Heart right ventricle (tissue), 16 donors: ENCODE data around the gene SCO1. TPM values are rescaled to one million over a fixed set of nuclear protein-coding genes. Genes with fewer than 3 reads are reported as not detected.

Experiments
- ATAC-seq, 8 donors: fragments of 200-7000 bp; cut with Tn5 transposase; one replicate each; pipeline ENCODE4 v1.9.1; 2020; ENCODE audit warnings: mild to moderate bottlenecking in 8 of 8, moderate library complexity in 8 of 8, moderate number of reproducible peaks in 1 of 8
- DNase-seq, 2 donors: peaks; one replicate each; pipeline ENCODE4 v3.0.0-alpha.2; 2020
- H3K27ac ChIP-seq, 10 donors: fragments of 200-600 bp; sonication (generic) in 2 of 10; one replicate each; pipeline versions ENCODE4 v1.5.0 to v1.8.0; 2020 to 2022; ENCODE audit warnings: mild to moderate bottlenecking in 3 of 10
- H3K27me3 ChIP-seq, 7 donors: fragments of 200-600 bp; one replicate each; pipeline ENCODE4 v1.8.0; 2021 to 2022; ENCODE audit warnings: mild to moderate bottlenecking in 2 of 7
- H3K36me3 ChIP-seq, 9 donors: fragments of 200-600 bp; sonication (generic) in 1 of 9; one replicate each; pipeline versions ENCODE4 v1.5.0 to v1.8.0; 2020 to 2022; ENCODE audit warnings: mild to moderate bottlenecking in 2 of 9
- H3K4me1 ChIP-seq, 9 donors: fragments of 200-600 bp; sonication (generic) in 1 of 9; one replicate each; pipeline versions ENCODE4 v1.5.0 to v1.8.0; 2020 to 2022; ENCODE audit warnings: mild to moderate bottlenecking in 4 of 9
- H3K4me3 ChIP-seq, 10 donors: fragments of 200-600 bp; sonication (generic) in 2 of 10; one replicate each; pipeline versions ENCODE4 v1.5.0 to v1.8.0; 2020 to 2022; ENCODE audit warnings: mild to moderate bottlenecking in 7 of 10, moderate library complexity in 2 of 10
- H3K9me3 ChIP-seq, 11 donors: fragments of 200-600 bp in 10 of 11; sonication (generic) in 2 of 11; one replicate each; pipeline versions ENCODE4 v1.5.0 to v1.8.0; 2013 to 2022; ENCODE audit warnings: mild to moderate bottlenecking in 2 of 11, control low read depth in 1 of 11, moderate library complexity in 1 of 11
- CTCF ChIP-seq, 9 donors: fragments of 200-600 bp; sonication (generic) in 2 of 9; IDR thresholded peaks; one replicate each; pipeline versions ENCODE4 v1.5.0 to v1.8.0; 2021 to 2022; ENCODE audit warnings: antibody characterized with exemption in 9 of 9, mild to moderate bottlenecking in 5 of 9, moderate library complexity in 1 of 9
- WGBS, 2 donors: extraction: QIAGEN DNeasy Blood & Tissue Kit; methylation state at CpG; one replicate each; pipeline ENCODE4 v1.1.7; 2013; ENCODE audit warnings: inconsistent platforms in 1 of 2; 5-methylcytosine and 5-hydroxymethylcytosine counted together
- intact Hi-C, 10 donors: fragments of 100-400 bp; cut with DNase I; formaldehyde crosslinking; loops; one replicate each; pipeline versions ENCODE4 v1.11.1 to v1.14.2; 2022
- polyA plus RNA-seq, 2 donors: library from polyadenylated mRNA; stranded (reverse); fragments of 200-250 nt; gene quantifications; one replicate each; pipeline ENCODE4 v1.2.3, GENCODE V29; 2013
- total RNA-seq, 10 donors: library from RNA; stranded (reverse); fragmentation: NEBNext Ultra II Directional in 3 of 10; extraction: Animal tissue kit (Norgen Biotek cat#: 25700) in 3 of 10; gene quantifications; one replicate each; pipeline versions ENCODE4 v1.2.1 to v1.2.4, GENCODE V29; 2021 to 2023
- donor health status: Arrhythmogenic right ventricular cardiomyopathy.
- donor health status: ischemic (EF 13 %, LVEDD 7.1; RV severe dilation, severe dysfunction).
- donor health status: healthy with polysubstance abuse.
- donor health status: DM: no; HTN: yes; CAD: no.
- donor health status: DM: no; HTN: no; CAD: no.
- donor health status: ischemic (EF 25% LVEDD 6.9; RV normal size, moderate dysfunction).
- donor health status: ischemic (EF 25% LVEDD 5.7; RV mildly dilated, moderate dysfunction).
- donor health status: healthy.
- donor health status: DM: yes; HTN: yes; CAD: no.
- donor health status: Ischemic cardiomyopathy.
- donor health status: ischemic (EF 35%, LVEDD 5.7; RV mildly dilated, moderate dysfunction).
- donor health status: nonischemic (EF 11% LVEDD 7.7; RV severe dilation, severe dysfunction).
- donor health status: DM: yes; HTN: yes; CAD: no.
- donor health status: PGD.
- donor health status: ischemic (EF 29% LVEDD 5.4; RV normal size, mild dysfunction).
- donor health status: nonischemic (EF 23%, LVEDD 6.1; RV moderate dilation, normal function).

The SCO1 gene
- total and polyA plus RNA-seq, 12 donors: 4.5 to 43.4 (median 35.7) TPM

GRCh38 chr17:10738521-10739258 lies 41.4 kb upstream of the SCO1 start:
- H3K27ac ChIP-seq: no peak overlapping the region
- H3K27me3 ChIP-seq: no peaks in the 10 kb centered on the region
- intact Hi-C loops: loop anchor here in 2 of 10 donors (5.0 kb wide), 1 partner anchor 109 kb away; no protein-coding TSS in a partner anchor
- DNase-seq: no peak
- TF ChIP-seq CTCF (IDR thresholded peaks at IDR 0.05): no peak
- H3K9me3 ChIP-seq: no peaks in the 10 kb centered on the region
- peak in 2 of 8 donors; percentile 5 to 37 for ATAC-seq
- WGBS, 2 donors: 44 to 51% methylated on average over 5 of the region's 5 CpGs
- no peaks in the 10 kb centered on the region for H3K36me3 ChIP-seq
- peaks cover 0 to 7% (median 0%) of the 10 kb centered on the region in 9 donors for H3K4me1 ChIP-seq
- H3K4me3 ChIP-seq: no peak overlapping the region

- Histone ChIP-seq H3K9me3 (no peaks in the 10 kb centered on the region), H3K36me3 (no peaks in the 10 kb centered on the region), H3K4me3 (no peak overlapping the region), H3K27ac (no peak overlapping the region), H3K27me3 (no peaks in the 10 kb centered on the region), H3K4me1 (peaks cover 0 to 7% (median 0%) of the 10 kb centered on the region in 9 donors)
- no peak for DNase-seq
- WGBS, 2 donors: 74 to 78% methylated on average over 3 of the region's 3 CpGs
- TF ChIP-seq CTCF (IDR thresholded peaks at IDR 0.05): no peak
- ATAC-seq: no peak
- intact Hi-C loops: loop anchor here (1.0 to 5.0 kb wide), 3 partner anchors 107 to 110 kb away; no protein-coding TSS in a partner anchor
Measured at GRCh38 chr17:10737736-10738135, 40.4 kb upstream of the SCO1 start.

- H3K27ac ChIP-seq: no peak overlapping the region
- ATAC-seq (peak; percentile 52 to 84 (median 74)), DNase-seq (peak; percentile 33 to 54)
- intact Hi-C loops: loop anchor here (1.0 to 5.0 kb wide), 3 partner anchors 108 to 110 kb away; no protein-coding TSS in a partner anchor
- H3K4me1 ChIP-seq: peaks cover 0 to 7% (median 0%) of the 10 kb centered on the region in 9 donors
- 16% methylated on average over 6 of the region's 6 CpGs for WGBS, 2 donors
- no peaks in the 10 kb centered on the region for H3K9me3 ChIP-seq
- no peaks in the 10 kb centered on the region for H3K27me3 ChIP-seq
- H3K36me3 ChIP-seq: no peaks in the 10 kb centered on the region
- H3K4me3 ChIP-seq: no peak overlapping the region
- TF ChIP-seq CTCF (IDR thresholded peaks at IDR 0.05): peak; percentile 57 to 82 (median 72)
Measured at GRCh38 chr17:10737168-10737622, 39.9 kb upstream of the SCO1 start.

GRCh38 chr17:10735821-10736220 lies 38.5 kb upstream of the SCO1 start:
- no peak for TF ChIP-seq CTCF (IDR thresholded peaks at IDR 0.05)
- no peak for DNase-seq
- no peak for ATAC-seq
- Histone ChIP-seq H3K36me3 (no peaks in the 10 kb centered on the region), H3K9me3 (no peaks in the 10 kb centered on the region), H3K4me1 (peaks cover 0 to 7% (median 0%) of the 10 kb centered on the region in 9 donors), H3K4me3 (no peak overlapping the region), H3K27ac (no peak overlapping the region), H3K27me3 (no peaks in the 10 kb centered on the region)
- WGBS, 2 donors: 90 to 92% methylated on average over 4 of the region's 4 CpGs
- intact Hi-C loops: loop anchor here in 7 of 10 donors (2.0 to 5.0 kb wide), 2 partner anchors 109 to 111 kb away; no protein-coding TSS in a partner anchor
